ENCODE data around the gene RCC1.

DNA sequence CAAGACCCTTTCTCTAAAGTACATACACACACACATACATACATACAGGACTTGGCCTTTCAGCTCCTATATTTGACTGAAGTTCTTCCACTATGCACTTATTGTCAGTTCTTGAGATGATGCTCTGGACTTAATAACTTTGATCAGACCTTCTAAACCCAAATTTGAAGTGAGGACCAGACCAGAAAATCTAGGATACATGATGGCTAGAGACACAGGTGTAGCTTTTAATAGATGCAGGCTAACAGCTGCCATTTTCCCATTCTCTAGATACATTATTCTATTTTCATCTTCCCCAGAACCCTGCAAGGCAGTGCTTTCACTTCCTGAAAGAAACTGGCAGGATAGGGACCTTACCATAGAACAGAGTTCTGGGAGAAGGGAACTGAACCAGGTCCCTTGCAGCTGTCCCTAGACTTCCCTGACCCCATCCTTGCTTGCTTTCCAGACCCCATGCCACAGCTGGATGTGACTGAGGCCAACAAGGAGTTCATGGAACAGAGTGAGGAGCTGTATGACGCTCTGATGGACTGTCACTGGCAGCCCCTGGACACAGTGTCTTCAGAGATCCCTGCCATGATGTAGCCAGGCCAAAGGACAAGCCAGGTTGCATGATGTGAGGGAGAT is 71.3 kb downstream of the RCC1 start:
- TF ChIP-seq POLR2A (IDR thresholded peaks at IDR 0.05) (no peak), POLR2AphosphoS5 (IDR thresholded peaks at IDR 0.05) (no peak), EP300 (IDR thresholded peaks at IDR 0.05) (no peak)
- TF ChIP-seq, protein P1, sequence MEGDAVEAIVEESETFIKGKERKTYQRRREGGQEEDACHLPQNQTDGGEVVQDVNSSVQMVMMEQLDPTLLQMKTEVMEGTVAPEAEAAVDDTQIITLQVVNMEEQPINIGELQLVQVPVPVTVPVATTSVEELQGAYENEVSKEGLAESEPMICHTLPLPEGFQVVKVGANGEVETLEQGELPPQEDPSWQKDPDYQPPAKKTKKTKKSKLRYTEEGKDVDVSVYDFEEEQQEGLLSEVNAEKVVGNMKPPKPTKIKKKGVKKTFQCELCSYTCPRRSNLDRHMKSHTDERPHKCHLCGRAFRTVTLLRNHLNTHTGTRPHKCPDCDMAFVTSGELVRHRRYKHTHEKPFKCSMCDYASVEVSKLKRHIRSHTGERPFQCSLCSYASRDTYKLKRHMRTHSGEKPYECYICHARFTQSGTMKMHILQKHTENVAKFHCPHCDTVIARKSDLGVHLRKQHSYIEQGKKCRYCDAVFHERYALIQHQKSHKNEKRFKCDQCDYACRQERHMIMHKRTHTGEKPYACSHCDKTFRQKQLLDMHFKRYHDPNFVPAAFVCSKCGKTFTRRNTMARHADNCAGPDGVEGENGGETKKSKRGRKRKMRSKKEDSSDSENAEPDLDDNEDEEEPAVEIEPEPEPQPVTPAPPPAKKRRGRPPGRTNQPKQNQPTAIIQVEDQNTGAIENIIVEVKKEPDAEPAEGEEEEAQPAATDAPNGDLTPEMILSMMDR (IDR thresholded peaks at IDR 0.05), result no peak

Data from suprapubic skin (tissue), 4 donors.